Gastrocnemius medialis (tissue), 4 donors: ENCODE data around the gene ZFP36L2.

ENCODE experiments used
- POLR2A ChIP-seq, 2 donors: fragments of 450-650 bp; IDR thresholded peaks; one replicate each; pipeline ENCODE4 v1.6.1; 2017; ENCODE audit warnings: antibody characterized with exemption in 2 of 2, mild to moderate bottlenecking in 2 of 2, moderate library complexity in 2 of 2
- TF ChIP-seq, protein P1 (sequence below), 5 experiments: fragments of 450-650 bp in 3 of 5; fragments of 200-600 bp in 2 of 5; sonication (generic) in 2 of 5; IDR thresholded peaks in 4 of 5; conservative IDR thresholded peaks in 1 of 5; 1 replicate in 4 of 5; 2 replicates in 1 of 5; pipeline ENCODE4 v1.5.1; 2016 to 2019; ENCODE audit warnings: antibody characterized with exemption in 5 of 5, mild to moderate bottlenecking in 3 of 5, moderate library complexity in 3 of 5

GRCh38 chr2:43250015-43250414 is 23.6 kb upstream of the ZFP36L2 start:
- TF ChIP-seq, protein P1, sequence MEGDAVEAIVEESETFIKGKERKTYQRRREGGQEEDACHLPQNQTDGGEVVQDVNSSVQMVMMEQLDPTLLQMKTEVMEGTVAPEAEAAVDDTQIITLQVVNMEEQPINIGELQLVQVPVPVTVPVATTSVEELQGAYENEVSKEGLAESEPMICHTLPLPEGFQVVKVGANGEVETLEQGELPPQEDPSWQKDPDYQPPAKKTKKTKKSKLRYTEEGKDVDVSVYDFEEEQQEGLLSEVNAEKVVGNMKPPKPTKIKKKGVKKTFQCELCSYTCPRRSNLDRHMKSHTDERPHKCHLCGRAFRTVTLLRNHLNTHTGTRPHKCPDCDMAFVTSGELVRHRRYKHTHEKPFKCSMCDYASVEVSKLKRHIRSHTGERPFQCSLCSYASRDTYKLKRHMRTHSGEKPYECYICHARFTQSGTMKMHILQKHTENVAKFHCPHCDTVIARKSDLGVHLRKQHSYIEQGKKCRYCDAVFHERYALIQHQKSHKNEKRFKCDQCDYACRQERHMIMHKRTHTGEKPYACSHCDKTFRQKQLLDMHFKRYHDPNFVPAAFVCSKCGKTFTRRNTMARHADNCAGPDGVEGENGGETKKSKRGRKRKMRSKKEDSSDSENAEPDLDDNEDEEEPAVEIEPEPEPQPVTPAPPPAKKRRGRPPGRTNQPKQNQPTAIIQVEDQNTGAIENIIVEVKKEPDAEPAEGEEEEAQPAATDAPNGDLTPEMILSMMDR (IDR thresholded peaks at IDR 0.05 in 4 of 5, conservative IDR thresholded peaks at IDR 0.05 in 1 of 5), result no peak
- TF ChIP-seq POLR2A (IDR thresholded peaks at IDR 0.05), result no peak
